KMS-11 (cell line): ENCODE measurements around the gene ACOT4.
A peak's percentile ranks its signal among the peaks of the same experiment; 100 is the strongest.
"Not testable (repeated sequence)": the region's sequence is repeated elsewhere in the genome, so short reads cannot be mapped to it uniquely, and the experiment has no call there.

Experiments used
- H2AFZ ChIP-seq: fragments of 200-600 bp; sonication (generic); 2 replicates; pipeline ENCODE4 v1.6.1; 2016; ENCODE audit warnings: antibody characterized with exemption, mixed run types, low read depth
- H3K27ac ChIP-seq: fragments of 200-600 bp; sonication (generic); 2 replicates; pipeline ENCODE4 v1.6.1; 2016; ENCODE audit warnings: mild to moderate bottlenecking, mixed run types
- H3K27me3 ChIP-seq: fragments of 200-600 bp; sonication (generic); 2 replicates; pipeline ENCODE4 v1.6.1; 2017; ENCODE audit warnings: mild to moderate bottlenecking, low read depth, mixed run types, moderate library complexity; ENCODE audit not compliant: insufficient read depth
- H3K36me3 ChIP-seq: fragments of 200-600 bp; sonication (generic); 2 replicates; pipeline ENCODE4 v1.6.1; 2017; ENCODE audit warnings: mild to moderate bottlenecking, mixed run types; ENCODE audit not compliant: insufficient read depth
- H3K4me1 ChIP-seq: fragments of 200-600 bp; sonication (generic); 2 replicates; pipeline ENCODE4 v1.6.1; 2016; ENCODE audit warnings: mild to moderate bottlenecking, low read depth, mixed run types; ENCODE audit not compliant: poor library complexity, severe bottlenecking
- H3K4me2 ChIP-seq: fragments of 200-600 bp; sonication (generic); 2 replicates; pipeline ENCODE4 v1.7.0; 2016; ENCODE audit warnings: mild to moderate bottlenecking, mixed run types
- H3K4me3 ChIP-seq: fragments of 200-600 bp; sonication (generic); IDR thresholded peaks from 2 replicates; pipeline ENCODE4 v1.6.1; 2017; ENCODE audit warnings: low read depth, low read length, mixed read lengths; ENCODE audit not compliant: insufficient read depth
- H3K79me2 ChIP-seq: fragments of 200-600 bp; sonication (generic); 2 replicates; pipeline ENCODE4 v1.6.1; 2016; ENCODE audit warnings: low read depth, mixed run types; ENCODE audit not compliant: insufficient read depth
- H3K9ac ChIP-seq: fragments of 200-600 bp; sonication (generic); 2 replicates; pipeline ENCODE4 v1.6.1; 2016; ENCODE audit warnings: mild to moderate bottlenecking, mixed run types
- H4K20me1 ChIP-seq: fragments of 200-600 bp; sonication (generic); 2 replicates; pipeline ENCODE4 v1.6.1; 2016; ENCODE audit warnings: mild to moderate bottlenecking, mixed run types; ENCODE audit not compliant: insufficient read depth
- CTCF ChIP-seq: fragments of 200-600 bp; sonication (generic); conservative IDR thresholded peaks from 2 replicates; pipeline ENCODE4 v1.6.1; 2017; ENCODE audit warnings: low read depth, mild to moderate bottlenecking, antibody characterized with exemption, low read length, moderate library complexity, mixed read lengths

The ACOT4 gene

GRCh38 chr14:73627151-73627558 is 35.5 kb downstream of the ACOT4 start:
- H4K20me1 ChIP-seq: no peaks in the 10 kb centered on the region
- TF ChIP-seq CTCF: no peak
- no peaks in the 10 kb centered on the region for H3K27me3 ChIP-seq
- H3K9ac ChIP-seq: no peak overlapping the region
- no peak overlapping the region for H3K4me2 ChIP-seq
- H3K4me3 ChIP-seq: no peak overlapping the region
- no peaks in the 10 kb centered on the region for H3K79me2 ChIP-seq
- no peaks in the 10 kb centered on the region for H3K36me3 ChIP-seq
- H3K27ac ChIP-seq: no peak overlapping the region
- no peaks in the 10 kb centered on the region for H3K4me1 ChIP-seq
- H2AFZ ChIP-seq: no peak overlapping the region

GRCh38 chr14:73630009-73630780 is 38.5 kb downstream of the ACOT4 start:
- H3K79me2 ChIP-seq: no peaks in the 10 kb centered on the region
- H4K20me1 ChIP-seq: no peaks in the 10 kb centered on the region
- H3K27ac ChIP-seq: no peak overlapping the region
- H3K4me3 ChIP-seq: no peak overlapping the region
- no peaks in the 10 kb centered on the region for H3K4me1 ChIP-seq
- H3K36me3 ChIP-seq: no peaks in the 10 kb centered on the region
- H3K27me3 ChIP-seq: no peaks in the 10 kb centered on the region
- no peak overlapping the region for H3K9ac ChIP-seq
- no peak overlapping the region for H3K4me2 ChIP-seq
- no peak for TF ChIP-seq CTCF
- no peak overlapping the region for H2AFZ ChIP-seq

GRCh38 chr14:73633116-73634010 is 41.7 kb downstream of the ACOT4 start:
- Histone ChIP-seq H3K4me3 (no peak overlapping the region), H2AFZ (no peak overlapping the region), H3K79me2 (no peaks in the 10 kb centered on the region), H3K4me2 (no peak overlapping the region), H3K27me3 (no peaks in the 10 kb centered on the region), H3K9ac (no peak overlapping the region), H3K27ac (no peak overlapping the region), H4K20me1 (no peaks in the 10 kb centered on the region), H3K4me1 (no peaks in the 10 kb centered on the region), H3K36me3 (no peaks in the 10 kb centered on the region)
- peak; percentile 40 for TF ChIP-seq CTCF

- Histone ChIP-seq H3K9ac (no peak overlapping the region), H3K27ac (no peak overlapping the region), H3K4me1 (no peaks in the 10 kb centered on the region), H3K4me2 (no peak overlapping the region), H3K4me3 (no peak overlapping the region), H3K79me2 (no peaks in the 10 kb centered on the region), H4K20me1 (no peaks in the 10 kb centered on the region), H2AFZ (no peak overlapping the region), H3K36me3 (no peaks in the 10 kb centered on the region), H3K27me3 (no peaks in the 10 kb centered on the region)
- no peak for TF ChIP-seq CTCF
Measured at GRCh38 chr14:73634011-73634833, 42.5 kb downstream of the ACOT4 start.

- not testable (repeated sequence) for H3K9ac ChIP-seq, H3K4me2 ChIP-seq, H3K4me1 ChIP-seq
Measured at GRCh38 chr14:73636355-73636754, 44.7 kb downstream of the ACOT4 start.

More at GRCh38 chr14:73636355-73636754, 44.7 kb downstream of the ACOT4 start:
- not testable (repeated sequence) for H3K4me3 ChIP-seq, H2AFZ ChIP-seq, H3K79me2 ChIP-seq, H3K36me3 ChIP-seq, H4K20me1 ChIP-seq, H3K27ac ChIP-seq, H3K27me3 ChIP-seq
